Uterus (tissue), 4 donors: ENCODE results near the gene ASB15. TPM values are rescaled to one million over a fixed set of nuclear protein-coding genes. Genes with fewer than 3 reads are reported as not detected.

Source experiments
- DNase-seq, 2 donors: peaks; one replicate each; pipeline ENCODE4 v3.0.0-alpha.2; 2019 to 2020
- H3K27ac ChIP-seq, 2 donors: fragments of 200-600 bp; sonication (generic); 1 replicate in 1 of 2; 2 replicates in 1 of 2; pipeline ENCODE4 v1.5.1; 2016 to 2018
- H3K27me3 ChIP-seq, 2 donors: fragments of 200-600 bp; sonication (generic); one replicate each; pipeline ENCODE4 v1.5.1; 2018 to 2019; ENCODE audit warnings: control low read depth in 1 of 2
- H3K36me3 ChIP-seq, 2 donors: fragments of 200-600 bp; sonication (generic); one replicate each; pipeline ENCODE4 v1.5.1; 2019; ENCODE audit warnings: control low read depth in 1 of 2
- H3K4me1 ChIP-seq, 2 donors: fragments of 200-600 bp; sonication (generic); one replicate each; pipeline ENCODE4 v1.5.1; 2018 to 2019; ENCODE audit warnings: control low read depth in 1 of 2
- H3K4me3 ChIP-seq, 2 donors: fragments of 200-600 bp; sonication (generic); 1 replicate in 1 of 2; 2 replicates in 1 of 2; pipeline ENCODE4 v1.5.1; 2018 to 2019; ENCODE audit warnings: mild to moderate bottlenecking in 1 of 2
- H3K9me3 ChIP-seq, 2 donors: fragments of 200-600 bp; sonication (generic); one replicate each; pipeline ENCODE4 v1.5.1; 2019; ENCODE audit warnings: control low read depth in 1 of 2
- POLR2A ChIP-seq, 2 donors: fragments of 450-650 bp; IDR thresholded peaks; one replicate each; pipeline ENCODE4 v1.6.1; 2016; ENCODE audit warnings: antibody characterized with exemption in 2 of 2, mild to moderate bottlenecking in 1 of 2, moderate library complexity in 1 of 2
- intact Hi-C: fragments of 100-400 bp; cut with DNase I; formaldehyde crosslinking; loops from one replicate; pipeline ENCODE4 v1.15.1; 2023; ENCODE audit warnings: low total_unique reads
- total RNA-seq, 4 donors: library from RNA; depleted of rRNA in 3 of 4; stranded (reverse); fragments of >200 nt in 3 of 4; gene quantifications; one replicate each; pipeline versions ENCODE4 v1.1.0 to v1.2.4, GENCODE V29; 2014 to 2023
- TF ChIP-seq, protein P1 (sequence below), 4 experiments: fragments of 200-600 bp in 2 of 4; fragments of 450-650 bp in 2 of 4; sonication (generic) in 2 of 4; IDR thresholded peaks; one replicate each; pipeline ENCODE4 v1.5.1; 2016 to 2019; ENCODE audit warnings: antibody characterized with exemption in 4 of 4, mild to moderate bottlenecking in 2 of 4, moderate library complexity in 1 of 4
- donor health status: DM: yes; HTN: yes; CAD: no.

Gene ASB15
- total RNA-seq, 4 donors from 2014 or later = not detected

DNA sequence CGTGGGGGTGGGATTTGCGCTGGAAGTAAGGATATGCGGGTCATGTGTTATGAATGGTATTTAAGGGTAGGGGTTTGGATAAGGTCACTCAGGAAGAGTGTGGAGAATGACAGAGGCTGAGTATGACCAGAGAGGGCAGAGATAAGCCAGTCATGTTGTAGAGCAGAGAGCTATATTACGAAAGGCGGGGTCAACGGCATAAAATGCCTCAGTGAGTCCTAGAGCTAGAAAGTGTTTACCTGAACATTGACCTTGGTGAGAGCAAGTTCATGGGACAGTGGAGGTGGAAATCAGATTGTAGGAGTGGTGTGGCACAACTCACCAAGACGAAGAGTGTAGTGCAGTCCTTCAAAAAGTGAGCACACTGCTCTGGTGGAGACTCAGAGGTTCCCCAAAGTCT lies 67.9 kb downstream of the ASB15 start:
- H3K27me3 ChIP-seq = no peaks in the 10 kb centered on the region
- intact Hi-C loops = no loop called here
- DNase-seq = no peak
- H3K36me3 ChIP-seq = no peaks in the 10 kb centered on the region
- TF ChIP-seq, protein P1, sequence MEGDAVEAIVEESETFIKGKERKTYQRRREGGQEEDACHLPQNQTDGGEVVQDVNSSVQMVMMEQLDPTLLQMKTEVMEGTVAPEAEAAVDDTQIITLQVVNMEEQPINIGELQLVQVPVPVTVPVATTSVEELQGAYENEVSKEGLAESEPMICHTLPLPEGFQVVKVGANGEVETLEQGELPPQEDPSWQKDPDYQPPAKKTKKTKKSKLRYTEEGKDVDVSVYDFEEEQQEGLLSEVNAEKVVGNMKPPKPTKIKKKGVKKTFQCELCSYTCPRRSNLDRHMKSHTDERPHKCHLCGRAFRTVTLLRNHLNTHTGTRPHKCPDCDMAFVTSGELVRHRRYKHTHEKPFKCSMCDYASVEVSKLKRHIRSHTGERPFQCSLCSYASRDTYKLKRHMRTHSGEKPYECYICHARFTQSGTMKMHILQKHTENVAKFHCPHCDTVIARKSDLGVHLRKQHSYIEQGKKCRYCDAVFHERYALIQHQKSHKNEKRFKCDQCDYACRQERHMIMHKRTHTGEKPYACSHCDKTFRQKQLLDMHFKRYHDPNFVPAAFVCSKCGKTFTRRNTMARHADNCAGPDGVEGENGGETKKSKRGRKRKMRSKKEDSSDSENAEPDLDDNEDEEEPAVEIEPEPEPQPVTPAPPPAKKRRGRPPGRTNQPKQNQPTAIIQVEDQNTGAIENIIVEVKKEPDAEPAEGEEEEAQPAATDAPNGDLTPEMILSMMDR (IDR thresholded peaks at IDR 0.05) = no peak
- no peak for TF ChIP-seq POLR2A (IDR thresholded peaks at IDR 0.05)
- H3K4me3 ChIP-seq = no peak overlapping the region
- no peaks in the 10 kb centered on the region for H3K4me1 ChIP-seq
- no peaks in the 10 kb centered on the region for H3K9me3 ChIP-seq
- no peak overlapping the region for H3K27ac ChIP-seq

DNA sequence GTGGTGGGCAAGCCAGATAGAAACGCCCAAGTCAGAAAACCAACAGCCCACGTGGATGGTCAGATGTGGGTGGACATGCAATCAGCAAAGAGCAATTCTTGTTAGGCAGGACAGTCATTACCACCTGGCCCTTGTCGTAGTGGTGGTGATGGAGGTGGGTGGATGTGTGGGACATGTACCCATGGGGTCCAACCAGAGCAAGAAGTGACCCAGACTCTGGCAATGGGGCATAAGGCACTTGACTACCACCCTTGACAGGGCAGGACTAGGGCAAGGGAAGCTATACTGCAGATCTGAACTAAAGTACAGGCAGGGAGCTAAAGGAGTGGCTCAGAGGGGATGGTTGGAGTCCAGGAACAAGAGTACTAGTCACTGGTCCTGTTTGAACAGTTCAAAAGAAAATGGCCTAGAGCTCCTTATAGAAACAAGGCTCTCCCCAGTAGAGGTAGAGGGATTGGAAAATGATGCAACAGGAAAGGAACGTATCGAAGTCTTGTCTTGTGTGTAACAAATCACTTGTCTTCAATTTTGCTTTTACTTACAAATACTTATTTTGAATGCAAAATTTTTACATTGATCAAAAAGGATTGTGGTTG lies 71.6 kb downstream of the ASB15 start:
- intact Hi-C loops = no loop called here

DNA sequence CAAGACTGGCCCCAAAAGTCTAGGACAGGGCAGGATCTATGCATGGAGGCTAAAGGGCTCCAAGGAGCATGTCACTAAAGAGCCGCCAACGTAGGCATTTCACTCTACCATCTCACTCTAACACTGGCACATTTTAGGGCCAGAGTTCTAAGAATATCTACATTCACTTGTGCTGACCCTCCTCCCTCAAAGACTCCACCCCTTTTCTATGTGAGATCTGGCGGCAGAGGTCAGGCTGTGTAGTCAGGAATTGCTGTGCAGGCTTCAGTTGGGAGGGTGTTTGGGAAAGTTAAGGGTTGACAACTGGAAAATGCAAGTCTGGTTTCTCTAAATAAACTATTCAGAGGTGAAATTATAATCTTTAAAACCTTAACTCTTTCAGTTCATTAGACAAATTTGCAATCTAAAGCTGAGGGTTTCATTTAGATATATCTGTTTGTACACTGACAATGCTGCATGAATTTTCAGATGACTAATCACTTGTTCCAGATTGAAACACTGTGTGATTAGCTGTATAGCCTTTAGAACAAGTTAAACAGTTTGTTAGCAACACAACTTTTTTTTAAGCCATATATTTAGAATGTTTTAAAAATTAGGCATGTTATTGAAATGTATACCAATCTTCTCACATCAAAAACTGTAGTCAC lies 72.3 kb downstream of the ASB15 start:
- no peak for DNase-seq
- intact Hi-C loops = no loop called here
- Histone ChIP-seq H3K4me1 (no peaks in the 10 kb centered on the region), H3K4me3 (no peak overlapping the region), H3K9me3 (no peaks in the 10 kb centered on the region), H3K36me3 (no peaks in the 10 kb centered on the region), H3K27ac (no peak overlapping the region), H3K27me3 (no peaks in the 10 kb centered on the region)
- no peak for TF ChIP-seq POLR2A (IDR thresholded peaks at IDR 0.05)
- TF ChIP-seq, protein P1 (IDR thresholded peaks at IDR 0.05) = no peak

More for the DNA sequence above, 71.6 kb downstream of the ASB15 start:
- no peak overlapping the region for H3K27ac ChIP-seq
- no peaks in the 10 kb centered on the region for H3K4me1 ChIP-seq
- no peaks in the 10 kb centered on the region for H3K27me3 ChIP-seq
- no peak for TF ChIP-seq POLR2A (IDR thresholded peaks at IDR 0.05)
- TF ChIP-seq, protein P1 (IDR thresholded peaks at IDR 0.05) = no peak
- no peaks in the 10 kb centered on the region for H3K36me3 ChIP-seq
- DNase-seq = no peak
- H3K4me3 ChIP-seq = no peak overlapping the region
- H3K9me3 ChIP-seq = no peaks in the 10 kb centered on the region

DNA sequence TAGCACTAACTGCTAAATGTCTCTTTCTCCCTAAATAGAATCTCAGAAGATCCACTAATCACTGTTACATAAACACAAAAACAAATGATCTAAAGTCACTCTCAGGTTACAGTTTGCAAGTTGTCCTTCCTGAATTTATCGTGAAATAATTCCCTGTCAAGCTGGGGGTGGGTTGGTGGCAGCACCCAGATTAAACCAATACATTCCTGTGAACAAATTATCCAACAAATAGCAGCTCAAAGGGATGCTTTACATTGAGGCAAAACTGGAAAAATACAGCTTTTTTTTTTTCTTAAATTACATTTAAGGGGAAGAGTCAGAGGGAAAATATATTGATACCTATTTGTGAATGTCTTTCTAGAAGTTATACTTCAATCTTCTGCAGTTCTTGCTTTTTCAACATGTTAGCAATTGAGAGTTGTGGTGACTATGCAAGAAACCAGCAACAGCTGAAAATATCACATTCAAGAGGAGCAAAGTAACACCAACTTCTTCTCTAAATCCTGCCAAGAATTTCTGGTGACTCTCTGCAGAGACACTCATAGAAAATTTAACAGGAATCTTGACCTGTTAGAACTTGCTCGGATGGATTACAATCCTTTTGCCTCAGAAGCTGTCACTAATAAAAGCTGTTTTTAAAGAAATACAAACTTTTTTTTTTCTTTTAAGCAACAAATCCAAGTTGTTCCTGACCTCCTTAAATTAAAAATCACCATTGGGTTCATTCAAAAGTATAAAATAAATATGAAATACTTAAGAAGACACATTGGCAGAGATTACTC lies 73.0 kb downstream of the ASB15 start:
- DNase-seq = no peak
- intact Hi-C loops = no loop called here

More for the DNA sequence above, 73.0 kb downstream of the ASB15 start:
- no peaks in the 10 kb centered on the region for H3K9me3 ChIP-seq
- H3K4me1 ChIP-seq = no peaks in the 10 kb centered on the region
- H3K27me3 ChIP-seq = no peaks in the 10 kb centered on the region
- no peak overlapping the region for H3K4me3 ChIP-seq
- TF ChIP-seq, protein P1 (IDR thresholded peaks at IDR 0.05) = no peak
- TF ChIP-seq POLR2A (IDR thresholded peaks at IDR 0.05) = no peak
- no peak overlapping the region for H3K27ac ChIP-seq
- no peaks in the 10 kb centered on the region for H3K36me3 ChIP-seq
